Measurements from ENCODE around the gene CFAP74. TPM values are rescaled to one million over a fixed set of nuclear protein-coding genes. Genes with fewer than 3 reads are reported as not detected.

Gene CFAP74
- total and polyA plus RNA-seq, 7 donors, result 0.03 to 0.27 TPM; not detected in 5

- 91 to 93% methylated on average over 6 of the region's 6 CpGs for WGBS, 2 donors
- H3K4me3 ChIP-seq, result no peak overlapping the region
- H3K27me3 ChIP-seq, result peaks cover 0 to 24% (median 24%) of the 10 kb centered on the region in 3 donors
- peaks cover 0 to 14% (median 4%) of the 10 kb centered on the region in 4 donors for H3K4me1 ChIP-seq
- no peak overlapping the region for H3K27ac ChIP-seq
- no peaks in the 10 kb centered on the region for H3K36me3 ChIP-seq
- intact Hi-C loops (cut with DNase I), result no loop called here
- no peak for TF ChIP-seq CTCF (IDR thresholded peaks at IDR 0.05)
- no peak for TF ChIP-seq POLR2A (IDR thresholded peaks at IDR 0.05)
- TF ChIP-seq POLR2AphosphoS5 (IDR thresholded peaks at IDR 0.05), result no peak
- TF ChIP-seq EP300 (IDR thresholded peaks at IDR 0.05), result no peak
- H3K9me3 ChIP-seq, result no peaks in the 10 kb centered on the region
- DNase-seq, result no peak
Observed at GRCh38 chr1:1898246-1898933, 105.2 kb downstream of the CFAP74 start.

GRCh38 chr1:1895456-1896336 lies 107.9 kb downstream of the CFAP74 start:
- Histone ChIP-seq H3K36me3 (no peaks in the 10 kb centered on the region), H3K4me3 (no peak overlapping the region), H3K27ac (no peak overlapping the region), H3K9me3 (no peaks in the 10 kb centered on the region), H3K4me1 (peaks cover 0 to 26% (median 19%) of the 10 kb centered on the region in 4 donors), H3K27me3 (peaks cover 0 to 24% (median 21%) of the 10 kb centered on the region in 3 donors)
- no peak for TF ChIP-seq POLR2A (IDR thresholded peaks at IDR 0.05)
- no peak for TF ChIP-seq CTCF (IDR thresholded peaks at IDR 0.05)
- no peak for TF ChIP-seq EP300 (IDR thresholded peaks at IDR 0.05)
- no peak for TF ChIP-seq POLR2AphosphoS5 (IDR thresholded peaks at IDR 0.05)
- DNase-seq, result no peak
- 70 to 79% methylated on average over 14 of the region's 14 CpGs for WGBS, 2 donors
- intact Hi-C loops (cut with DNase I), result no loop called here

- Histone ChIP-seq H3K4me1 (peaks cover 0 to 26% (median 20%) of the 10 kb centered on the region in 4 donors), H3K9me3 (no peaks in the 10 kb centered on the region), H3K27me3 (peaks cover 0 to 24% (median 21%) of the 10 kb centered on the region in 3 donors), H3K36me3 (no peaks in the 10 kb centered on the region), H3K27ac (peak overlapping the region in 1 of 4 donors; percentile 17), H3K4me3 (no peak overlapping the region)
- TF ChIP-seq EP300 (IDR thresholded peaks at IDR 0.05) (no peak), CTCF (IDR thresholded peaks at IDR 0.05) (no peak), POLR2AphosphoS5 (IDR thresholded peaks at IDR 0.05) (no peak), POLR2A (IDR thresholded peaks at IDR 0.05) (no peak)
- no peak for DNase-seq
- intact Hi-C loops (cut with DNase I), result no loop called here
- 9 to 51% methylated on average over 10 of the region's 10 CpGs for WGBS, 2 donors
Observed at GRCh38 chr1:1895060-1895418, 108.5 kb downstream of the CFAP74 start.

- H3K36me3 ChIP-seq, result no peaks in the 10 kb centered on the region
- peak; percentile 69 for DNase-seq
- H3K4me1 ChIP-seq, result peaks cover 0 to 26% (median 22%) of the 10 kb centered on the region in 4 donors
- peak overlapping the region in 2 of 4 donors; percentile 17 to 32 for H3K27ac ChIP-seq
- H3K4me3 ChIP-seq, result no peak overlapping the region
- TF ChIP-seq POLR2A (IDR thresholded peaks at IDR 0.05), result peak in 1 of 2 donors; percentile 20
- TF ChIP-seq CTCF (IDR thresholded peaks at IDR 0.05), result no peak
- intact Hi-C loops (cut with DNase I), result no loop called here
- peaks cover 0 to 24% (median 21%) of the 10 kb centered on the region in 3 donors for H3K27me3 ChIP-seq
- WGBS, 2 donors, result 8 to 33% methylated on average over 14 of the region's 14 CpGs
- H3K9me3 ChIP-seq, result no peaks in the 10 kb centered on the region
Observed at GRCh38 chr1:1894354-1895059, 109.1 kb downstream of the CFAP74 start.

Measured in sigmoid colon (tissue), 7 donors.